Choroid plexus epithelial cell (primary cell): ENCODE results near the gene P2RX2.

Source experiments
- DNase-seq: peaks from one replicate; pipeline ENCODE4 v3.0.0-alpha.2; 2010; ENCODE audit warnings: low read depth
- H3K4me3 ChIP-seq: 2 replicates; pipeline ENCODE4 v1.5.1; 2011; ENCODE audit warnings: low read depth, mild to moderate bottlenecking, control low read depth, low read length, moderate library complexity
- TF ChIP-seq, protein P1 (sequence below): conservative IDR thresholded peaks from 2 replicates; pipeline ENCODE4 v1.5.1; 2011; ENCODE audit warnings: low read depth, mild to moderate bottlenecking, control low read depth, inconsistent platforms, low read length, moderate library complexity

P2RX2 gene

GRCh38 chr12:132620113-132620898 lies 1.7 kb downstream of the P2RX2 start:
- TF ChIP-seq, protein P1, sequence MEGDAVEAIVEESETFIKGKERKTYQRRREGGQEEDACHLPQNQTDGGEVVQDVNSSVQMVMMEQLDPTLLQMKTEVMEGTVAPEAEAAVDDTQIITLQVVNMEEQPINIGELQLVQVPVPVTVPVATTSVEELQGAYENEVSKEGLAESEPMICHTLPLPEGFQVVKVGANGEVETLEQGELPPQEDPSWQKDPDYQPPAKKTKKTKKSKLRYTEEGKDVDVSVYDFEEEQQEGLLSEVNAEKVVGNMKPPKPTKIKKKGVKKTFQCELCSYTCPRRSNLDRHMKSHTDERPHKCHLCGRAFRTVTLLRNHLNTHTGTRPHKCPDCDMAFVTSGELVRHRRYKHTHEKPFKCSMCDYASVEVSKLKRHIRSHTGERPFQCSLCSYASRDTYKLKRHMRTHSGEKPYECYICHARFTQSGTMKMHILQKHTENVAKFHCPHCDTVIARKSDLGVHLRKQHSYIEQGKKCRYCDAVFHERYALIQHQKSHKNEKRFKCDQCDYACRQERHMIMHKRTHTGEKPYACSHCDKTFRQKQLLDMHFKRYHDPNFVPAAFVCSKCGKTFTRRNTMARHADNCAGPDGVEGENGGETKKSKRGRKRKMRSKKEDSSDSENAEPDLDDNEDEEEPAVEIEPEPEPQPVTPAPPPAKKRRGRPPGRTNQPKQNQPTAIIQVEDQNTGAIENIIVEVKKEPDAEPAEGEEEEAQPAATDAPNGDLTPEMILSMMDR = no peak
- H3K4me3 ChIP-seq = no peak overlapping the region
- no peak for DNase-seq

GRCh38 chr12:132620899-132621656 lies 2.5 kb downstream of the P2RX2 start:
- no peak for DNase-seq
- H3K4me3 ChIP-seq = no peak overlapping the region
- TF ChIP-seq, protein P1 = no peak

DNA sequence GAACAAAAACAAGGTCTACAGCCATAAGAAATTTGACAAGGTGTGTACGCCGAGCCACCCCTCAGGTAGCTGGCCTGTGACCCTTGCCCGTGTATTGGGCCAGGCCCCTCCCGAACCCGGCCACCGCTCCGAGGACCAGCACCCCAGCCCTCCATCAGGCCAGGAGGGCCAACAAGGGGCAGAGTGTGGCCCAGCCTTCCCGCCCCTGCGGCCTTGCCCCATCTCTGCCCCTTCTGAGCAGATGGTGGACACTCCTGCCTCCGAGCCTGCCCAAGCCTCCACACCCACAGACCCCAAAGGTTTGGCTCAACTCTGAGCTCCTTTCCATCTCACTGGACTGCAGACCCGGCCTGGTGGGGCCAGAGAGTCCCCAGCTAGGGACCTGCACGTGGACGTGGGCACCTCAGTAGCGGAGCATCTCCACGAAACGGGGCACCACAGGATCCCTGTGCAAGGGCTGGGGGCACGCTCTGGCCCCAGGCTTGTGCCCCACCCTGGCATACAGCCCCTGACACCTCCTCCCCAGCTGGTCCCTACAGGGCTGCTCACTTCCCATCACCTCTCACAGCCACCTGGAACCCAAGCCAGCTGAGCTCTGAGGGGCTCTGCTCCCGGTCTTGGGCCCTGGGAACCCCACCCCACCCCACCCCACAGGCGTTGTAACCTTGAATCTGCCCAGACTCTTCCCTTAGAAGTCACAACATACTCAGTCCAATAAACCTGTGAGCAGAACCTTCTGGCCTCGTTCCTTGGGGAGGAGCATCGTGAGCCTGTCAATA lies 3.3 kb downstream of the P2RX2 start:
- no peak for DNase-seq
- TF ChIP-seq, protein P1 = no peak
- no peak overlapping the region for H3K4me3 ChIP-seq

DNA sequence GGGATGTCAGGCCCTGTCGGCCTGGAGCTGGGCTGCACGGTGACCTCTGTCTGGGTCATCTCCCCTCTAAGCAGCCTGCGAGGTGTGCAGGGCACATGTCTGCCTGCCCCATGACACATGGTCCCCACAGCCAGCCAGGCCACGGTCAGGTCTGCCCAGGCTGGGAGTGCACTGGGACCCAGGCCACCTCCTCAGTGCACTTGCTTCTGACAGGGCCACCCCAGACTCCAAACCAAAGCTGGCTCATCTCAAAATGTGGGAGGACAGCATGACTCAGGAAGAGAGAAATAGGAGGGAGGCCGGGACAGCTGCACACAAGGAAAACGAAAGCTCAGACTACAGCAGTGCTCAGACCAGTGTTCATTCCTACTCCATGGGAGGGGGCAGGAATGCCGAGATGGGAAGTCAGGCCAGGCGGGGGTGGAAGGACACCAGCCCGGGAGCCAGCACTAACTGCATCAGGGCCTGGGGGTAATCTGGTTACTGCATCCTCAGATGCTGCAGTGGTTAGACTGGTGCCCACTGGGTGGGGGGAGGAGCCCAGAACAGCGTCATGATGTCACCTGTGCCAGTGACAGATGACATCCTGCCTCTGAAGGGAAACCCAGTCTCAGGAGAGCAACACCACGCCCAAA lies 4.0 kb downstream of the P2RX2 start:
- H3K4me3 ChIP-seq = peak overlapping the region; percentile 14
- peak; percentile 77 for DNase-seq
- TF ChIP-seq, protein P1 = no peak

DNA sequence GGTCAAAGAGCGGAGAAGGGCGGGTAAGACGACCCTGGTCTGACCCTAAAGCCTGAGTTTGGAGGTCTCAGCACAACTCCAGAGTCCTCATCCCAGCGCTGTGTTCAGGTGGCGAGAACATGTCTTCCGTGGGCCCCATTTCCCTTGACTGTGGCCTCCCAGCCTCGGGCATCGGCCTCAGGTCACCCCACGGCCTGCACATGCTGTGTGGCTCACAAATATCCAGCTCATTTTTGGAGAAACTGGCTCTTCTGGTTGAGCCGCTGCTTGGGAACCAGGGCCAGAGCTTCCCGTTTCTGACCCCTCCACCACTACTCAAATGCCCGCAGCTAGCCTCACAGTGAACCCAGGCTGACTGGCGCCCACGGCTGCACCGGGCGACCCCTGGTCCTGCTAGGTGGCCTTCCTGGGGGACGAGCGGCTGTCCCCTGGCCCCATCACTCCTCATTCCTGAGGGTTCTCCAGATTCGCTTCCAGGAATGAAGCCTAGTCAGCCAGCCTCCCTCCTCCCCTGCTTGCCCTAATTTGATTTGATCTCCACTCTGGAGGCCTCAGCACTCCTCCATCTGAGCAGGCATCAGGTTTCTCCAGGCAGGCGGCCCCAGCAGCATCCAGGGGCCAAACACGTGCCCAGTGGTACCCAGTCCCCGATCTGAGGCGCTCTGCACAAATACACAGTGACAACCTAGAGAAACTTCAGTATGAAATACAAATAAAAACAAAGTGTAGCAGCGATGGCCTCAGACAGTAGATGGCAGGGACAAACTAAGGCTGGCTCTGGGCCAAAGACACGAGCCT lies 4.7 kb downstream of the P2RX2 start:
- TF ChIP-seq, protein P1 = no peak
- DNase-seq = no peak
- H3K4me3 ChIP-seq = no peak overlapping the region
